Smooth muscle cell (in vitro differentiated cells): Measurements from ENCODE around the gene ACCS. TPM values are rescaled to one million over a fixed set of nuclear protein-coding genes. Genes with fewer than 3 reads are reported as not detected.
A peak's percentile ranks its signal among the peaks of the same experiment; 100 is the strongest.

ENCODE experiments used
- DNase-seq: peaks from one replicate; lab custom pipeline; 2025; ENCODE audit not compliant: unreplicated experiment; lab: John Stamatoyannopoulos, UW
- H2AFZ ChIP-seq: fragments of 200-600 bp; sonication (generic); 2 replicates; pipeline ENCODE4 v1.6.0; 2016; ENCODE audit warnings: antibody characterized with exemption, low read depth, mild to moderate bottlenecking
- H3F3A ChIP-seq: fragments of 200-600 bp; sonication (generic); 2 replicates; pipeline ENCODE4 v1.6.0; 2017; ENCODE audit warnings: antibody characterized with exemption, low read depth
- H3K27ac ChIP-seq: fragments of 200-600 bp; sonication (generic); 2 replicates; pipeline ENCODE4 v1.5.1; 2016; ENCODE audit warnings: low read depth, mild to moderate bottlenecking
- H3K27me3 ChIP-seq: fragments of 200-600 bp; sonication (generic); 2 replicates; pipeline ENCODE4 v1.6.1; 2016; ENCODE audit warnings: low read depth, mild to moderate bottlenecking
- H3K36me3 ChIP-seq: fragments of 200-600 bp; sonication (generic); 2 replicates; pipeline ENCODE4 v1.5.1; 2016; ENCODE audit warnings: low read depth
- H3K4me1 ChIP-seq: fragments of 200-600 bp; sonication (generic); 2 replicates; pipeline ENCODE4 v1.5.1; 2016; ENCODE audit warnings: low read depth
- H3K4me2 ChIP-seq: fragments of 200-600 bp; sonication (generic); 2 replicates; pipeline ENCODE4 v1.6.0; 2016; ENCODE audit warnings: mild to moderate bottlenecking
- H3K4me3 ChIP-seq: fragments of 200-600 bp; sonication (generic); 2 replicates; pipeline ENCODE4 v1.5.1; 2016; ENCODE audit warnings: mild to moderate bottlenecking
- H3K79me2 ChIP-seq: fragments of 200-600 bp; sonication (generic); 2 replicates; pipeline ENCODE4 v1.6.0; 2016; ENCODE audit warnings: low read depth, mild to moderate bottlenecking
- H3K9ac ChIP-seq: fragments of 200-600 bp; sonication (generic); 2 replicates; pipeline ENCODE4 v1.6.0; 2016; ENCODE audit warnings: low read depth
- H3K9me3 ChIP-seq: fragments of 200-600 bp; sonication (generic); replicated peaks from 2 replicates; pipeline ENCODE4 v1.5.1; 2016; ENCODE audit warnings: low read depth
- H4K20me1 ChIP-seq: fragments of 200-600 bp; sonication (generic); 2 replicates; pipeline ENCODE4 v1.6.0; 2016; ENCODE audit warnings: low read depth
- CTCF ChIP-seq: fragments of 200-600 bp; sonication (generic); IDR thresholded peaks from 2 replicates; pipeline ENCODE4 v1.5.1; 2017; ENCODE audit warnings: borderline replicate concordance, mild to moderate bottlenecking, antibody characterized with exemption; ENCODE audit not compliant: insufficient read depth, poor library complexity, severe bottlenecking
- WGBS: methylation state at CpG from one replicate; pipeline ENCODE4 v1.1.7; 2016; ENCODE audit warnings: low lambda C conversion rate; 5-methylcytosine and 5-hydroxymethylcytosine counted together
- polyA plus RNA-seq: library from polyadenylated mRNA; unstranded; fragments of >200 nt; fragmentation: Nextera tagmentation; extraction: Ambion mirVana; gene quantifications from 2 replicates; pipeline ENCODE4 v1.2.1, GENCODE V29; 2016
- total RNA-seq: library from RNA; depleted of rRNA; stranded (reverse); fragments of >200 nt; gene quantifications from 2 replicates; pipeline ENCODE4 v1.2.3, GENCODE V29; 2014

Gene ACCS
- total and polyA plus RNA-seq, 2 experiments from 2014 or later = 3.5 to 4.1 TPM

GRCh38 chr11:44028401-44028800 lies 37.7 kb upstream of the ACCS start:
- H3K27me3 ChIP-seq = no peaks in the 10 kb centered on the region
- H3K4me2 ChIP-seq = no peak overlapping the region
- WGBS = 93% methylated on average over 1 of the region's 1 CpG
- H3K4me1 ChIP-seq = peaks cover 31% of the 10 kb centered on the region
- H3F3A ChIP-seq = peaks cover 6% of the 10 kb centered on the region
- no peaks in the 10 kb centered on the region for H3K9me3 ChIP-seq
- H3K4me3 ChIP-seq = no peak overlapping the region
- no peak overlapping the region for H2AFZ ChIP-seq
- no peak for TF ChIP-seq CTCF
- no peak overlapping the region for H3K27ac ChIP-seq
- DNase-seq = no peak
- H3K9ac ChIP-seq = no peak overlapping the region
- H3K36me3 ChIP-seq = peaks cover 4% of the 10 kb centered on the region
- no peaks in the 10 kb centered on the region for H4K20me1 ChIP-seq
- no peaks in the 10 kb centered on the region for H3K79me2 ChIP-seq

- DNase-seq = no peak
- Histone ChIP-seq H3K27me3 (no peaks in the 10 kb centered on the region), H3K4me1 (peaks cover 31% of the 10 kb centered on the region), H2AFZ (no peak overlapping the region), H3F3A (peaks cover 6% of the 10 kb centered on the region), H3K4me3 (no peak overlapping the region), H3K79me2 (no peaks in the 10 kb centered on the region), H3K27ac (peak overlapping the region; percentile 99), H4K20me1 (no peaks in the 10 kb centered on the region), H3K9me3 (no peaks in the 10 kb centered on the region), H3K9ac (no peak overlapping the region), H3K36me3 (peaks cover 4% of the 10 kb centered on the region), H3K4me2 (no peak overlapping the region)
- TF ChIP-seq CTCF = no peak
- 85% methylated on average over 3 of the region's 3 CpGs for WGBS
Measured at GRCh38 chr11:44028816-44029506, 37.1 kb upstream of the ACCS start.

- no peak for TF ChIP-seq CTCF
- peaks cover 6% of the 10 kb centered on the region for H3F3A ChIP-seq
- 90% methylated on average over 1 of the region's 1 CpG for WGBS
- peaks cover 31% of the 10 kb centered on the region for H3K4me1 ChIP-seq
- H3K4me2 ChIP-seq = no peak overlapping the region
- no peak overlapping the region for H2AFZ ChIP-seq
- H3K36me3 ChIP-seq = peaks cover 4% of the 10 kb centered on the region
- H3K9me3 ChIP-seq = no peaks in the 10 kb centered on the region
- H3K9ac ChIP-seq = no peak overlapping the region
- peak overlapping the region; percentile 99 for H3K27ac ChIP-seq
- no peaks in the 10 kb centered on the region for H3K79me2 ChIP-seq
- no peaks in the 10 kb centered on the region for H4K20me1 ChIP-seq
- H3K4me3 ChIP-seq = no peak overlapping the region
- DNase-seq = no peak
- no peaks in the 10 kb centered on the region for H3K27me3 ChIP-seq
Measured at GRCh38 chr11:44029507-44029845, 36.6 kb upstream of the ACCS start.
